22Rv1 (cell line): ENCODE data around the gene INTS11.

Source experiments
- CTCF ChIP-seq: fragments of 450-650 bp; IDR thresholded peaks from 2 replicates; pipeline ENCODE4 v1.5.1; 2017; ENCODE audit warnings: mild to moderate bottlenecking
- ZFX ChIP-seq: fragments of 450-650 bp; IDR thresholded peaks from 2 replicates; pipeline ENCODE4 v1.6.1; 2017; ENCODE audit warnings: antibody characterized with exemption, borderline replicate concordance

GRCh38 chr1:1318131-1318652 is 6.3 kb downstream of the INTS11 start:
- TF ChIP-seq CTCF = no peak
- no peak for TF ChIP-seq ZFX
